Naive thymus-derived CD4-positive, alpha-beta T cell (primary cell): ENCODE measurements around the gene TMEM72. TPM values are rescaled to one million over a fixed set of nuclear protein-coding genes. Genes with fewer than 3 reads are reported as not detected.

Experiments
- ATAC-seq: fragments of 150-1000 bp; cut with Tn5 transposase; 2 replicates; pipeline ENCODE4 v1.10.0; 2021; ENCODE audit warnings: mild to moderate bottlenecking, moderate library complexity
- CTCF ChIA-PET: fragments of 350-600 bp; sonication (Branson Sonifier 250); formaldehyde crosslinking; loops from one replicate; lab custom pipeline; 2021; ENCODE audit warnings: antibody characterized with exemption; lab: Charles Lee
- POLR2A ChIA-PET: fragments of 350-600 bp; sonication (Branson Sonifier 250); formaldehyde crosslinking; loops from one replicate; lab custom pipeline; 2021; ENCODE audit warnings: antibody characterized with exemption, inconsistent platforms; lab: Charles Lee
- DNase-seq, 9 donors: peaks; one replicate each; pipeline versions ENCODE4 v3.0.0 to v3.0.0-alpha.2; 2020 to 2022; ENCODE audit warnings: mixed read lengths in 1 of 9
- H3K27ac ChIP-seq: one replicate; pipeline ENCODE4 v1.7.0; 2013; ENCODE audit warnings: mild to moderate bottlenecking, low read depth, low read length, moderate library complexity
- H3K27me3 ChIP-seq, 2 donors: one replicate each; pipeline ENCODE4 v1.7.0; 2013; ENCODE audit warnings: low read length in 2 of 2, mild to moderate bottlenecking in 2 of 2, moderate library complexity in 2 of 2; ENCODE audit not compliant: control insufficient read depth in 2 of 2, insufficient read depth in 2 of 2
- H3K36me3 ChIP-seq, 3 experiments: 1 replicate in 2 of 3; 2 replicates in 1 of 3; pipeline ENCODE4 v1.7.0; 2013; ENCODE audit warnings: low read length in 3 of 3, mild to moderate bottlenecking in 3 of 3, moderate library complexity in 1 of 3; ENCODE audit not compliant: insufficient read depth in 3 of 3, control insufficient read depth in 2 of 3
- H3K4me1 ChIP-seq, 2 donors: one replicate each; pipeline ENCODE4 v1.7.0; 2013; ENCODE audit warnings: low read length in 2 of 2, mild to moderate bottlenecking in 2 of 2, moderate library complexity in 1 of 2; ENCODE audit not compliant: control insufficient read depth in 2 of 2, insufficient read depth in 2 of 2
- H3K4me3 ChIP-seq: 2 replicates; pipeline ENCODE4 v1.7.0; 2013; ENCODE audit warnings: mild to moderate bottlenecking, low read length
- H3K9me3 ChIP-seq, 3 experiments: 1 replicate in 2 of 3; 2 replicates in 1 of 3; pipeline ENCODE4 v1.7.0; 2013; ENCODE audit warnings: low read length in 3 of 3; ENCODE audit not compliant: control insufficient read depth in 2 of 3
- H3K27ac Mint-ChIP-seq, 9 donors: one replicate each; pipeline ENCODE4 v1.8.0; 2020 to 2022; ENCODE audit warnings: mixed read lengths in 9 of 9, mild to moderate bottlenecking in 8 of 9, moderate library complexity in 5 of 9, inconsistent platforms in 2 of 9
- H3K27me3 Mint-ChIP-seq, 5 donors: one replicate each; pipeline ENCODE4 v1.8.0; 2021 to 2022; ENCODE audit warnings: mixed read lengths in 5 of 5, mild to moderate bottlenecking in 1 of 5
- H3K36me3 Mint-ChIP-seq, 5 donors: one replicate each; pipeline ENCODE4 v1.8.0; 2020 to 2022; ENCODE audit warnings: mixed read lengths in 5 of 5, mild to moderate bottlenecking in 3 of 5, inconsistent platforms in 1 of 5
- H3K4me1 Mint-ChIP-seq, 7 donors: one replicate each; pipeline ENCODE4 v1.8.0; 2020 to 2022; ENCODE audit warnings: mixed read lengths in 7 of 7, mild to moderate bottlenecking in 3 of 7, inconsistent platforms in 1 of 7
- H3K4me3 Mint-ChIP-seq, 10 donors: one replicate each; pipeline ENCODE4 v1.8.0; 2020 to 2022; ENCODE audit warnings: mild to moderate bottlenecking in 10 of 10, mixed read lengths in 10 of 10, moderate library complexity in 6 of 10, inconsistent platforms in 2 of 10
- H3K9me3 Mint-ChIP-seq, 11 donors: one replicate each; pipeline ENCODE4 v1.8.0; 2020 to 2022; ENCODE audit warnings: mixed read lengths in 11 of 11, mild to moderate bottlenecking in 4 of 11, inconsistent platforms in 1 of 11, moderate library complexity in 1 of 11
- intact Hi-C, 2 donors: fragments of 100-400 bp; cut with micrococcal nuclease; formaldehyde crosslinking; loops; one replicate each; pipeline ENCODE4 v1.15.1; 2023
- polyA plus RNA-seq, 2 donors: library from polyadenylated mRNA; unstranded; fragments of 300-500 nt; fragmentation: Illumina TruSeq; gene quantifications; one replicate each; pipeline ENCODE4 v1.2.3, GENCODE V29; 2021
- total RNA-seq, 6 experiments: library from RNA in 5 of 6; stranded (reverse) in 5 of 6; gene quantifications; 1 replicate in 5 of 6; 2 replicates in 1 of 6; pipeline ENCODE4 v1.2.3 and lab custom pipeline; 2021 to 2026

TMEM72 gene
- total and polyA plus RNA-seq, 7 experiments from 2014 or later, result not detected

GRCh38 chr10:44954042-44954441 lies 42.9 kb downstream of the TMEM72 start:
- DNase-seq (no peak), ATAC-seq (no peak)
- intact Hi-C loops, result no loop called here
- Mint-ChIP-seq H3K9me3 (peaks cover 0 to 4% (median 0%) of the 10 kb centered on the region in 11 donors), H3K4me1 (peaks cover 16 to 33% (median 28%) of the 10 kb centered on the region in 7 donors), H3K36me3 (peaks cover 8 to 22% (median 12%) of the 10 kb centered on the region in 5 donors), H3K27me3 (no peaks in the 10 kb centered on the region), H3K27ac (peak overlapping the region in 3 of 9 donors; percentile 10 to 75 (median 20)), H3K4me3 (no peak overlapping the region)
- Histone ChIP-seq H3K4me3 (no peak overlapping the region), H3K9me3 (no peaks in the 10 kb centered on the region), H3K4me1 (peaks cover 0 to 8% of the 10 kb centered on the region in 2 donors), H3K27ac (no peak overlapping the region), H3K27me3 (no peaks in the 10 kb centered on the region), H3K36me3 (peaks cover 0 to 5% (median 0%) of the 10 kb centered on the region in 3 experiments)
- ChIA-PET POLR2A (no interaction called here), CTCF (interaction anchor here (0.6 kb wide), 1 partner anchor 54 kb away, joined by 3 read pairs; no protein-coding TSS in a partner anchor)

- H3K4me1 ChIP-seq, result peaks cover 3 to 10% of the 10 kb centered on the region in 2 donors
- peaks cover 0 to 5% (median 0%) of the 10 kb centered on the region in 3 experiments for H3K36me3 ChIP-seq
- CTCF ChIA-PET, result no interaction called here
- Mint-ChIP-seq H3K27me3 (no peaks in the 10 kb centered on the region), H3K4me1 (peaks cover 16 to 32% (median 29%) of the 10 kb centered on the region in 7 donors), H3K36me3 (peaks cover 8 to 22% (median 12%) of the 10 kb centered on the region in 5 donors), H3K27ac (peak overlapping the region in 4 of 9 donors; percentile 26 to 75 (median 53)), H3K9me3 (peaks cover 0 to 4% (median 0%) of the 10 kb centered on the region in 11 donors), H3K4me3 (peak overlapping the region in 1 of 10 donors; percentile 56)
- POLR2A ChIA-PET, result no interaction called here
- ATAC-seq, result no peak
- intact Hi-C loops, result loop anchor here in 1 of 2 donors (5.0 kb wide), 1 partner anchor 717 kb away; the partner anchor contains the start of gene ZFAND4
- no peaks in the 10 kb centered on the region for H3K9me3 ChIP-seq
- H3K4me3 ChIP-seq, result no peak overlapping the region
- H3K27me3 ChIP-seq, result no peaks in the 10 kb centered on the region
- no peak overlapping the region for H3K27ac ChIP-seq
- no peak for DNase-seq
Observed at GRCh38 chr10:44954962-44955361, 43.8 kb downstream of the TMEM72 start.

GRCh38 chr10:44955413-44956070 lies 44.4 kb downstream of the TMEM72 start:
- peaks cover 0 to 4% (median 0%) of the 10 kb centered on the region in 11 donors for H3K9me3 Mint-ChIP-seq
- H3K4me3 Mint-ChIP-seq, result no peak overlapping the region
- peaks cover 8 to 22% (median 12%) of the 10 kb centered on the region in 5 donors for H3K36me3 Mint-ChIP-seq
- intact Hi-C loops, result loop anchor here in 1 of 2 donors (5.0 kb wide), 1 partner anchor 717 kb away; the partner anchor contains the start of gene ZFAND4
- DNase-seq, result peak in 1 of 9 donors; percentile 1
- ATAC-seq, result no peak
- peaks cover 7 to 13% of the 10 kb centered on the region in 2 donors for H3K4me1 ChIP-seq
- no peaks in the 10 kb centered on the region for H3K27me3 Mint-ChIP-seq
- CTCF ChIA-PET, result no interaction called here
- POLR2A ChIA-PET, result no interaction called here
- no peaks in the 10 kb centered on the region for H3K9me3 ChIP-seq
- H3K27me3 ChIP-seq, result no peaks in the 10 kb centered on the region
- peaks cover 0 to 5% (median 0%) of the 10 kb centered on the region in 3 experiments for H3K36me3 ChIP-seq
- H3K27ac ChIP-seq, result no peak overlapping the region
- peaks cover 16 to 37% (median 33%) of the 10 kb centered on the region in 7 donors for H3K4me1 Mint-ChIP-seq
- no peak overlapping the region for H3K4me3 ChIP-seq
- H3K27ac Mint-ChIP-seq, result no peak overlapping the region

GRCh38 chr10:44956226-44956625 lies 45.1 kb downstream of the TMEM72 start:
- Mint-ChIP-seq H3K27ac (peak overlapping the region in 2 of 9 donors; percentile 33 to 81), H3K9me3 (peaks cover 0 to 4% (median 0%) of the 10 kb centered on the region in 11 donors), H3K4me1 (peaks cover 16 to 43% (median 38%) of the 10 kb centered on the region in 7 donors), H3K36me3 (peaks cover 8 to 20% (median 12%) of the 10 kb centered on the region in 5 donors), H3K27me3 (no peaks in the 10 kb centered on the region), H3K4me3 (peak overlapping the region in 1 of 10 donors; percentile 61)
- POLR2A ChIA-PET, result no interaction called here
- Histone ChIP-seq H3K9me3 (no peaks in the 10 kb centered on the region), H3K36me3 (peaks cover 0 to 5% (median 0%) of the 10 kb centered on the region in 3 experiments), H3K27ac (no peak overlapping the region), H3K27me3 (no peaks in the 10 kb centered on the region), H3K4me1 (peaks cover 7 to 13% of the 10 kb centered on the region in 2 donors), H3K4me3 (no peak overlapping the region)
- CTCF ChIA-PET, result no interaction called here
- intact Hi-C loops, result loop anchor here in 1 of 2 donors (5.0 kb wide), 1 partner anchor 716 kb away; the partner anchor contains the start of gene ZFAND4
- no peak for DNase-seq
- no peak for ATAC-seq

- Histone ChIP-seq H3K27me3 (no peaks in the 10 kb centered on the region), H3K9me3 (no peaks in the 10 kb centered on the region), H3K36me3 (peaks cover 0 to 5% (median 0%) of the 10 kb centered on the region in 3 experiments), H3K4me3 (no peak overlapping the region), H3K27ac (no peak overlapping the region), H3K4me1 (peaks cover 7 to 13% of the 10 kb centered on the region in 2 donors)
- no peak for DNase-seq
- peaks cover 0 to 4% (median 0%) of the 10 kb centered on the region in 11 donors for H3K9me3 Mint-ChIP-seq
- peaks cover 16 to 47% (median 38%) of the 10 kb centered on the region in 7 donors for H3K4me1 Mint-ChIP-seq
- intact Hi-C loops, result loop anchor here in 1 of 2 donors (5.0 kb wide), 1 partner anchor 715 kb away; the partner anchor contains the start of gene ZFAND4
- no peaks in the 10 kb centered on the region for H3K27me3 Mint-ChIP-seq
- peak overlapping the region in 4 of 10 donors; percentile 81 to 93 (median 88) for H3K4me3 Mint-ChIP-seq
- H3K36me3 Mint-ChIP-seq, result peaks cover 8 to 18% (median 12%) of the 10 kb centered on the region in 5 donors
- ChIA-PET CTCF (interaction anchor here (0.7 kb wide), 1 partner anchor 37 kb away, joined by 3 read pairs; no protein-coding TSS in a partner anchor), POLR2A (no interaction called here)
- H3K27ac Mint-ChIP-seq, result peak overlapping the region in 1 of 9 donors; percentile 70
- no peak for ATAC-seq
Observed at GRCh38 chr10:44956717-44957706, 45.9 kb downstream of the TMEM72 start.
